Measurements from ENCODE around the gene PERCC1. TPM values are rescaled to one million over a fixed set of nuclear protein-coding genes. Genes with fewer than 3 reads are reported as not detected.

The PERCC1 gene
- total RNA-seq, 4 donors from 2014 or later, result not detected

GRCh38 chr16:1395444-1396031, 35.3 kb upstream of the PERCC1 start:
- Histone ChIP-seq H3K27me3 (no peaks in the 10 kb centered on the region), H3K4me1 (no peaks in the 10 kb centered on the region), H3K9me3 (no peaks in the 10 kb centered on the region), H3K27ac (no peak overlapping the region), H3K4me3 (no peak overlapping the region), H3K36me3 (no peaks in the 10 kb centered on the region)
- intact Hi-C loops (cut with DNase I; ENCODE audit: low total_unique reads), result no loop called here
- DNase-seq, result no peak
- TF ChIP-seq CTCF (IDR thresholded peaks at IDR 0.05) (no peak), POLR2A (IDR thresholded peaks at IDR 0.05) (no peak)

GRCh38 chr16:1397779-1398178, 33.1 kb upstream of the PERCC1 start:
- no peaks in the 10 kb centered on the region for H3K27me3 ChIP-seq
- no peak overlapping the region for H3K4me3 ChIP-seq
- H3K9me3 ChIP-seq, result no peaks in the 10 kb centered on the region
- DNase-seq, result no peak
- TF ChIP-seq CTCF (IDR thresholded peaks at IDR 0.05) (no peak), POLR2A (IDR thresholded peaks at IDR 0.05) (no peak)
- intact Hi-C loops (cut with DNase I; ENCODE audit: low total_unique reads), result no loop called here
- no peak overlapping the region for H3K27ac ChIP-seq
- no peaks in the 10 kb centered on the region for H3K36me3 ChIP-seq
- H3K4me1 ChIP-seq, result no peaks in the 10 kb centered on the region

GRCh38 chr16:1398351-1398750, 32.5 kb upstream of the PERCC1 start:
- no peak overlapping the region for H3K27ac ChIP-seq
- intact Hi-C loops (cut with DNase I; ENCODE audit: low total_unique reads), result no loop called here
- H3K36me3 ChIP-seq, result no peaks in the 10 kb centered on the region
- DNase-seq, result no peak
- no peak overlapping the region for H3K4me3 ChIP-seq
- no peaks in the 10 kb centered on the region for H3K27me3 ChIP-seq
- no peaks in the 10 kb centered on the region for H3K9me3 ChIP-seq
- TF ChIP-seq CTCF (IDR thresholded peaks at IDR 0.05) (no peak), POLR2A (IDR thresholded peaks at IDR 0.05) (no peak)
- H3K4me1 ChIP-seq, result peaks cover 0 to 3% of the 10 kb centered on the region in 2 donors

- Histone ChIP-seq H3K27me3 (no peaks in the 10 kb centered on the region), H3K27ac (no peak overlapping the region), H3K4me1 (peaks cover 0 to 3% of the 10 kb centered on the region in 2 donors), H3K9me3 (no peaks in the 10 kb centered on the region), H3K4me3 (no peak overlapping the region), H3K36me3 (no peaks in the 10 kb centered on the region)
- intact Hi-C loops (cut with DNase I; ENCODE audit: low total_unique reads), result no loop called here
- DNase-seq, result no peak
- TF ChIP-seq POLR2A (IDR thresholded peaks at IDR 0.05) (no peak), CTCF (IDR thresholded peaks at IDR 0.05) (no peak)
These were observed 31.9 kb upstream of the PERCC1 start for GRCh38 chr16:1398826-1399581.

- Histone ChIP-seq H3K4me1 (peaks cover 0 to 3% of the 10 kb centered on the region in 2 donors), H3K4me3 (no peak overlapping the region), H3K9me3 (no peaks in the 10 kb centered on the region), H3K36me3 (no peaks in the 10 kb centered on the region), H3K27ac (no peak overlapping the region), H3K27me3 (no peaks in the 10 kb centered on the region)
- intact Hi-C loops (cut with DNase I; ENCODE audit: low total_unique reads), result no loop called here
- no peak for TF ChIP-seq POLR2A (IDR thresholded peaks at IDR 0.05)
- no peak for DNase-seq
These were observed 29.7 kb upstream of the PERCC1 start for GRCh38 chr16:1401061-1401757.
